ENCODE measurements around the gene RHOG.

- no peak for TF ChIP-seq CTCF (IDR thresholded peaks at IDR 0.05)
- no peak for TF ChIP-seq POLR2A (IDR thresholded peaks at IDR 0.05)
Measured at GRCh38 chr11:3830730-3831129, 10.0 kb downstream of the RHOG start.
